Lower leg skin (tissue), 3 donors: ENCODE results near the gene RYK.

Source experiments
- CTCF ChIP-seq, 3 donors: fragments of 450-650 bp; IDR thresholded peaks; one replicate each; pipeline ENCODE4 v1.5.1; 2016; ENCODE audit warnings: antibody characterized with exemption in 3 of 3, mild to moderate bottlenecking in 3 of 3, moderate library complexity in 2 of 3
- POLR2A ChIP-seq, 2 donors: fragments of 450-650 bp; IDR thresholded peaks; one replicate each; pipeline ENCODE4 v1.6.1; 2016 to 2017; ENCODE audit warnings: antibody characterized with exemption in 2 of 2, mild to moderate bottlenecking in 1 of 2, moderate library complexity in 1 of 2

GRCh38 chr3:134199240-134199639 is 51.4 kb downstream of the RYK start:
- TF ChIP-seq CTCF (IDR thresholded peaks at IDR 0.05) = no peak
- TF ChIP-seq POLR2A (IDR thresholded peaks at IDR 0.05) = no peak
